Body of pancreas (tissue), 4 donors: ENCODE data around the gene HS6ST3. TPM values are rescaled to one million over a fixed set of nuclear protein-coding genes. Genes with fewer than 3 reads are reported as not detected.
"Not testable (repeated sequence)": the region's sequence is repeated elsewhere in the genome, so short reads cannot be mapped to it uniquely, and the experiment has no call there.

Experiments used
- ATAC-seq: fragments of 150-250 bp; one replicate; pipeline ENCODE4 v1.9.1; 2016
- DNase-seq, 4 donors: peaks; one replicate each; pipeline ENCODE4 v3.0.0-alpha.2; 2019
- H3K27ac ChIP-seq, 4 donors: fragments of 200-600 bp; sonication (generic); 1 replicate in 3 of 4; 2 replicates in 1 of 4; pipeline versions ENCODE4 v1.5.1 to v1.6.1; 2016 to 2019; ENCODE audit warnings: mild to moderate bottlenecking in 1 of 4, mixed read lengths in 1 of 4, moderate library complexity in 1 of 4
- H3K27me3 ChIP-seq, 2 donors: fragments of 200-600 bp; sonication (generic); one replicate each; pipeline ENCODE4 v1.6.0; 2016; ENCODE audit warnings: mild to moderate bottlenecking in 1 of 2
- H3K36me3 ChIP-seq, 2 donors: fragments of 200-600 bp; sonication (generic); replicated peaks in 1 of 2; 2 replicates each; pipeline ENCODE4 v1.5.1; 2016; ENCODE audit warnings: low read depth in 2 of 2; ENCODE audit not compliant: insufficient read depth in 1 of 2
- H3K4me1 ChIP-seq: fragments of 200-600 bp; sonication (generic); one replicate; pipeline ENCODE4 v1.6.0; 2016
- H3K4me3 ChIP-seq, 2 donors: fragments of 200-600 bp; sonication (generic); 1 replicate in 1 of 2; 2 replicates in 1 of 2; pipeline ENCODE4 v1.5.1; 2016 to 2019
- H3K9me3 ChIP-seq, 3 donors: fragments of 200-600 bp; sonication (generic); 1 replicate in 2 of 3; 2 replicates in 1 of 3; pipeline ENCODE4 v1.5.1; 2016
- CTCF ChIP-seq, 7 experiments: fragments of 450-650 bp in 4 of 7; fragments of 200-600 bp in 3 of 7; sonication (generic) in 3 of 7; IDR thresholded peaks; one replicate each; pipeline ENCODE4 v1.5.1; 2016 to 2019; ENCODE audit warnings: antibody characterized with exemption in 7 of 7
- POLR2A ChIP-seq, 3 donors: fragments of 450-650 bp; IDR thresholded peaks; one replicate each; pipeline ENCODE4 v1.6.1; 2016; ENCODE audit warnings: antibody characterized with exemption in 3 of 3, mild to moderate bottlenecking in 2 of 3
- WGBS, 2 donors: methylation state at CpG; one replicate each; pipeline ENCODE4 v1.1.5; 2017; 5-methylcytosine and 5-hydroxymethylcytosine counted together
- intact Hi-C: fragments of 100-400 bp; cut with DNase I; formaldehyde crosslinking; loops from one replicate; pipeline ENCODE4 v1.15.1; 2023
- total RNA-seq, 2 donors: library from RNA; depleted of rRNA; stranded (reverse); fragments of >200 nt; gene quantifications; one replicate each; pipeline ENCODE4 v1.1.0, GENCODE V29; 2016

The HS6ST3 gene
- total RNA-seq, 2 donors from 2014 or later = 1.3 to 2.3 TPM

GRCh38 chr13:96766306-96766705 is 676.4 kb downstream of the HS6ST3 start:
- no peaks in the 10 kb centered on the region for H3K4me1 ChIP-seq
- ATAC-seq (no peak), DNase-seq (no peak)
- no peaks in the 10 kb centered on the region for H3K27me3 ChIP-seq
- TF ChIP-seq CTCF (IDR thresholded peaks at IDR 0.05) (no peak), POLR2A (IDR thresholded peaks at IDR 0.05) (no peak)
- no peak overlapping the region for H3K27ac ChIP-seq
- no peak overlapping the region for H3K4me3 ChIP-seq
- no peaks in the 10 kb centered on the region for H3K9me3 ChIP-seq
- 69 to 75% methylated on average over 3 of the region's 3 CpGs for WGBS, 2 donors
- intact Hi-C loops = no loop called here
- H3K36me3 ChIP-seq = no peaks in the 10 kb centered on the region

GRCh38 chr13:96768524-96768923 is 678.6 kb downstream of the HS6ST3 start:
- DNase-seq = no peak

DNA sequence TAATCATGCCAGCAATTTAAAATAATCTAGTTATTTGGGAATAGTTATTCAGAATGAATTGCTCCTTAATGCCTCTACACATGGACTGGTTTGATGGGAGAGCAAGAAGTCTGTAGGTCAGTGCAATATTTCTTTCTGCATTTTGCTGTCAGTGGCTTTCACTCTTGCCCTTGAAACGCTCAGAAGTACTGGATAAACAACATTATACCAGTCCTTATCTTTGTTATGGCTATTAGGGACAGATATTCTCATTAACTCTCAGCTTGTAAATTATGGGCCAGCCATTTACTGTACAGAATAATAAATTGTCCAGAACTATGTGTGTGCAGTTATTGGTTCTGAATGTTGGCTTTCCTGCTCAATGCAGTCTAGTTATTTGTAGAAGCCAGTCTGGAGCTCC is 680.0 kb downstream of the HS6ST3 start:
- intact Hi-C loops = no loop called here
- Histone ChIP-seq H3K4me3 (no peak overlapping the region), H3K36me3 (no peaks in the 10 kb centered on the region), H3K4me1 (no peaks in the 10 kb centered on the region), H3K27me3 (no peaks in the 10 kb centered on the region), H3K27ac (no peak overlapping the region), H3K9me3 (no peaks in the 10 kb centered on the region)
- no peak for ATAC-seq
- TF ChIP-seq POLR2A (IDR thresholded peaks at IDR 0.05) (no peak), CTCF (IDR thresholded peaks at IDR 0.05) (no peak)
- WGBS, 2 donors = 16 to 32% methylated on average over 1 of the region's 1 CpG
- DNase-seq = no peak

More at GRCh38 chr13:96768524-96768923, 678.6 kb downstream of the HS6ST3 start:
- WGBS, 2 donors = 86 to 91% methylated on average over 6 of the region's 6 CpGs
- no peak overlapping the region for H3K27ac ChIP-seq
- no peaks in the 10 kb centered on the region for H3K27me3 ChIP-seq
- no peak for ATAC-seq
- H3K9me3 ChIP-seq = no peaks in the 10 kb centered on the region
- no peaks in the 10 kb centered on the region for H3K36me3 ChIP-seq
- TF ChIP-seq CTCF (IDR thresholded peaks at IDR 0.05) (no peak), POLR2A (IDR thresholded peaks at IDR 0.05) (no peak)
- intact Hi-C loops = no loop called here
- H3K4me3 ChIP-seq = no peak overlapping the region
- no peaks in the 10 kb centered on the region for H3K4me1 ChIP-seq

DNA sequence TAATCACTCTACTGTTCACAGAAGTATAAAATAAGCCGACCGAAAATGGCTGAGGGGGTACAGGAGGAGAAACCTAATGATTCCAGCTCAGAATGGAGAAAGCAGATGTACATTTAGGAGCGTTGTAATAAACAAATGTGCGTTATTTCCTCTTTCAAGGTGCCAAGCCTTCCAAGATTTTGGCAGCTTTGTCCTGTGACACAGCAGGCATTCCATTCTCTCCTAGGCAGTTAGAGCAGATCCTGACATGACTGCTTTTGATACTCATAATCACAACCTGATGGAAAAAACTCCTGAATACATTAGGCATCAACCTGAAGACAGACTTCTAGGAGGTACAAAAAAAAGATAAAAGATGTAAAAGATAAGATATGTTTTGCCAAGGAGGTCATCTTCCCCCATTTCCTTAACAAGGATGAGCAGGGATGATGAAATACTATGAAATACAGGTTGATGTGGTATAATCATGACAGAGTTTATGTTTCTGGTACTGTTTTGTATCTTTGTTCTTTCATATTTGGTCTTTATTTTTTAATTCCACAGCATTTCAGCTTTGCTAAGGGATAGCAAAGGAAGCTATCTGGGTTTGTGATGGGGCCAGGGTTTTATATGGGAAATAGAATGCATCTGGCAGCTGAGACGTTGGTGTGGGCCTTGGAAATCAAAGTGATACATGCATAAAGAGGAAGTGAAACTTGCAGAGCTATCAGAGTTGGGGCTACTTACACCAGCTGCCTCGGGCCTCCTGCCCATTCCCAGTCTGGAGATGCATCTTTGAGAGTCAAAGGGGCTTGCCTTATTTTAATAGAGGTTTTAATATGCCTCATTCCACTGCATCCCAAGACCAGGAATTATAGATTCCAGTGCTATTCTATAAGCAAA is 681.8 kb downstream of the HS6ST3 start:
- Histone ChIP-seq H3K4me3 (no peak overlapping the region), H3K9me3 (no peaks in the 10 kb centered on the region), H3K4me1 (no peaks in the 10 kb centered on the region), H3K36me3 (no peaks in the 10 kb centered on the region), H3K27me3 (no peaks in the 10 kb centered on the region), H3K27ac (no peak overlapping the region)
- DNase-seq = no peak
- intact Hi-C loops = no loop called here
- ATAC-seq = no peak
- 79% methylated on average over 6 of the region's 6 CpGs for WGBS, 2 donors
- TF ChIP-seq CTCF (IDR thresholded peaks at IDR 0.05) (no peak), POLR2A (IDR thresholded peaks at IDR 0.05) (no peak)

- Histone ChIP-seq H3K4me1 (no peaks in the 10 kb centered on the region), H3K36me3 (no peaks in the 10 kb centered on the region), H3K27me3 (no peaks in the 10 kb centered on the region), H3K4me3 (no peak overlapping the region), H3K27ac (peak overlapping the region in 1 of 4 donors; percentile 2), H3K9me3 (peaks cover 0 to 2% (median 0%) of the 10 kb centered on the region in 3 donors)
- TF ChIP-seq CTCF (IDR thresholded peaks at IDR 0.05) (no peak), POLR2A (IDR thresholded peaks at IDR 0.05) (no peak)
- intact Hi-C loops = no loop called here
- ATAC-seq (peak; percentile 63), DNase-seq (no peak)
- WGBS, 2 donors = 55 to 60% methylated on average over 2 of the region's 2 CpGs
These were observed 682.5 kb downstream of the HS6ST3 start for GRCh38 chr13:96772426-96772825.

DNA sequence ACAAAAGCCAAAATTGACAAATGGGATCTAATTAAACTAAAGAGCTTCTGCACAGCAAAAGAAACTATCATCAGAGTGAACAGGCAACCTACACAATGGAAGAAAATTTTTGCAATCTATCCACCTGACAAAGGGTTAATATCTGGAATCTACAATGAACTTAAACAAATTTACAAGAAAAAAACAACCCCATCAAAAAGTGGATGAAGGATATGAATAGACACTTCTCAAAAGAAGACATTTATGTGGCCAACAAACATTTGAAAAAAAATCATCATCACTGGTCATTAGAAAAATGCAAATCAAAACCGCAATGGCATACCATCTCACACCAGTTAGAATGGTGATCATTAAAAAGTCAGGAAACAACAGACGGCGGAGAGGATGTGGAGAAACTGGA is 688.4 kb downstream of the HS6ST3 start:
- 94% methylated on average over 3 of the region's 3 CpGs for WGBS, 2 donors
- H3K27ac ChIP-seq, ATAC-seq, intact Hi-C loops, DNase-seq, H3K27me3 ChIP-seq, H3K4me1 ChIP-seq, H3K36me3 ChIP-seq, H3K9me3 ChIP-seq, H3K4me3 ChIP-seq: not testable (repeated sequence)
